ENCODE data around the gene HHAT.

GRCh38 chr1:210298296-210298695 is 30.4 kb upstream of the HHAT start:
- TF ChIP-seq, protein P1, sequence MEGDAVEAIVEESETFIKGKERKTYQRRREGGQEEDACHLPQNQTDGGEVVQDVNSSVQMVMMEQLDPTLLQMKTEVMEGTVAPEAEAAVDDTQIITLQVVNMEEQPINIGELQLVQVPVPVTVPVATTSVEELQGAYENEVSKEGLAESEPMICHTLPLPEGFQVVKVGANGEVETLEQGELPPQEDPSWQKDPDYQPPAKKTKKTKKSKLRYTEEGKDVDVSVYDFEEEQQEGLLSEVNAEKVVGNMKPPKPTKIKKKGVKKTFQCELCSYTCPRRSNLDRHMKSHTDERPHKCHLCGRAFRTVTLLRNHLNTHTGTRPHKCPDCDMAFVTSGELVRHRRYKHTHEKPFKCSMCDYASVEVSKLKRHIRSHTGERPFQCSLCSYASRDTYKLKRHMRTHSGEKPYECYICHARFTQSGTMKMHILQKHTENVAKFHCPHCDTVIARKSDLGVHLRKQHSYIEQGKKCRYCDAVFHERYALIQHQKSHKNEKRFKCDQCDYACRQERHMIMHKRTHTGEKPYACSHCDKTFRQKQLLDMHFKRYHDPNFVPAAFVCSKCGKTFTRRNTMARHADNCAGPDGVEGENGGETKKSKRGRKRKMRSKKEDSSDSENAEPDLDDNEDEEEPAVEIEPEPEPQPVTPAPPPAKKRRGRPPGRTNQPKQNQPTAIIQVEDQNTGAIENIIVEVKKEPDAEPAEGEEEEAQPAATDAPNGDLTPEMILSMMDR (IDR thresholded peaks at IDR 0.05): no peak
- TF ChIP-seq POLR2A (IDR thresholded peaks at IDR 0.05): no peak

Data from esophagus squamous epithelium (tissue), 4 donors.